NCI-H446 treated with DMSO at 0.1 percent for 48 hours (cell line): ENCODE data around the gene ZNF23.
A peak's percentile ranks its signal among the peaks of the same experiment; 100 is the strongest.

Experiments used
- DNase-seq: peaks from one replicate; lab custom pipeline; 2025; lab: John Stamatoyannopoulos, UW

The ZNF23 gene

GRCh38 chr16:71426069-71426879 is 35.8 kb downstream of the ZNF23 start:
- no peak for DNase-seq

- DNase-seq = no peak
Measured at GRCh38 chr16:71425746-71426068, 36.3 kb downstream of the ZNF23 start.

GRCh38 chr16:71424626-71425025 is 37.4 kb downstream of the ZNF23 start:
- no peak for DNase-seq

- DNase-seq = no peak
Measured at GRCh38 chr16:71423865-71424264, 38.2 kb downstream of the ZNF23 start.

- no peak for DNase-seq
Measured at GRCh38 chr16:71423016-71423415, 39.0 kb downstream of the ZNF23 start.

GRCh38 chr16:71421911-71422310 is 40.1 kb downstream of the ZNF23 start:
- DNase-seq = no peak

- no peak for DNase-seq
Measured at GRCh38 chr16:71414038-71414437, 48.0 kb downstream of the ZNF23 start.

GRCh38 chr16:71413341-71413740 is 48.7 kb downstream of the ZNF23 start:
- no peak for DNase-seq

GRCh38 chr16:71412270-71413160 is 49.5 kb downstream of the ZNF23 start:
- peak; percentile 5 for DNase-seq

- no peak for DNase-seq
Measured at GRCh38 chr16:71410146-71410545, 51.9 kb downstream of the ZNF23 start.

GRCh38 chr16:71409011-71409775 is 52.9 kb downstream of the ZNF23 start:
- DNase-seq = no peak

GRCh38 chr16:71408536-71408935 is 53.5 kb downstream of the ZNF23 start:
- no peak for DNase-seq

- DNase-seq = no peak
Measured at GRCh38 chr16:71407731-71408130, 54.3 kb downstream of the ZNF23 start.

GRCh38 chr16:71406724-71407123 is 55.3 kb downstream of the ZNF23 start:
- no peak for DNase-seq

GRCh38 chr16:71406316-71406715 is 55.7 kb downstream of the ZNF23 start:
- no peak for DNase-seq

- DNase-seq = no peak
Measured at GRCh38 chr16:71404364-71404763, 57.7 kb downstream of the ZNF23 start.

GRCh38 chr16:71402674-71403073 is 59.4 kb downstream of the ZNF23 start:
- no peak for DNase-seq

GRCh38 chr16:71402007-71402406 is 60.0 kb downstream of the ZNF23 start:
- DNase-seq = no peak

- DNase-seq = no peak
Measured at GRCh38 chr16:71399801-71400563, 62.1 kb downstream of the ZNF23 start.
